ENCODE results near the gene BANF2.

DNA sequence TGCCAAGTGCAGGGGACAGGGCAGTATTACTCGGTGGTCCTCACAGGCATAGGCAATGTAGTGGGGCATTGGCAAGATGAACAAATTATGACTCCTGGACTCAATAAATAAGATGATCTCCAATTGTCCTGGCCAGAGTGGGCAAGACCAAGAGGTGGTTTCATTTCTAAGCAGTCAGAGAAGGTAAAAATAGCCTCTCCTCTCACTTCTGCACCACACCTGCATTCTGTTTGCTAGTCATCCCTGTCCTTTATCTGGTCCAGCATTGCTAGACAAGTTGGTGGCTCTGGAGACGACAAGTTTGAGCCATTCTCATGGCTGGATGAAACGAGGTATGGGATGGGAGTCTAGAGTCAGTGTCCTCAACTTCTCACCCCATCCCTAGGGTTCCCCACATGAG, 83.0 kb downstream of the BANF2 start:
- TF ChIP-seq POLR2AphosphoS5 (IDR thresholded peaks at IDR 0.05; ENCODE audit: borderline replicate concordance, low read depth, low read length), result no peak
- no peak for TF ChIP-seq FOXP2 (optimal IDR thresholded peaks at IDR 0.05; ENCODE audit: control extremely low read depth, extremely low read length, insufficient read depth)
- TF ChIP-seq EZH2 (IDR thresholded peaks at IDR 0.05), result no peak
